ENCODE measurements around the gene VIM. TPM values are rescaled to one million over a fixed set of nuclear protein-coding genes. Genes with fewer than 3 reads are reported as not detected.

Gene VIM
- total and polyA plus RNA-seq, 2 experiments from 2014 or later, result 131 to 228 TPM

- Mint-ChIP-seq H3K27me3 (ENCODE audit: insufficient read depth, low read depth, poor library complexity) (peaks cover 1% of the 10 kb centered on the region), H3K4me1 (peaks cover 39% of the 10 kb centered on the region), H3K27ac (no peak overlapping the region), H3K36me3 (ENCODE audit: low read depth) (peaks cover 4% of the 10 kb centered on the region; the same call in 2 of the 3 replicates), H3K4me3 (no peak overlapping the region), H3K9me3 (peaks cover 3% of the 10 kb centered on the region; the same call in 1 of the 3 replicates)
- Histone ChIP-seq H4K20me1 (replicated peaks; ENCODE audit: insufficient read depth) (no peaks in the 10 kb centered on the region), H3F3A (replicated peaks; ENCODE audit: low read depth) (no peaks in the 10 kb centered on the region), H3K9me2 (ENCODE audit: insufficient read depth) (no peaks in the 10 kb centered on the region), H3K4me1 (ENCODE audit: insufficient read depth) (peaks cover 34% of the 10 kb centered on the region), H3K4me3 (no peak overlapping the region), H3K36me3 (ENCODE audit: insufficient read depth) (no peaks in the 10 kb centered on the region), H2AFZ (no peak overlapping the region), H3K79me2 (replicated peaks; ENCODE audit: insufficient read depth) (peaks cover 74% of the 10 kb centered on the region), H3K27me3 (ENCODE audit: insufficient read depth) (no peaks in the 10 kb centered on the region), H3K4me2 (peak overlapping the region; percentile 9), H3K27ac (ENCODE audit: low read depth) (no peak overlapping the region)
- DNase-seq (ENCODE audit: low spot score), result no peak
- no peak for ATAC-seq
- TF ChIP-seq ZNF331 (CRISPR knock-in tag; IDR thresholded peaks at IDR 0.05; ENCODE audit: low read depth) (no peak), JUNB (IDR thresholded peaks at IDR 0.05; ENCODE audit: unreplicated experiment) (no peak), ZNF114 (CRISPR knock-in tag; IDR thresholded peaks at IDR 0.05) (no peak), ETS1 (IDR thresholded peaks at IDR 0.05) (no peak), EZH2phosphoT487 (IDR thresholded peaks at IDR 0.05; ENCODE audit: unreplicated experiment) (no peak), POLR2AphosphoS5 (IDR thresholded peaks at IDR 0.05; ENCODE audit: low read depth) (no peak), CTCF (conservative IDR thresholded peaks at IDR 0.05; ENCODE audit: low read depth in 2 of 2) (no peak), EZH2 (IDR thresholded peaks at IDR 0.05; ENCODE audit: low read depth, unreplicated experiment) (no peak), STAT1 (IDR thresholded peaks at IDR 0.05; ENCODE audit: unreplicated experiment) (no peak), NANOG (IDR thresholded peaks at IDR 0.05; ENCODE audit: borderline replicate concordance) (no peak), REST (IDR thresholded peaks at IDR 0.05; ENCODE audit: unreplicated experiment) (no peak), ZNF462 (CRISPR knock-in tag; IDR thresholded peaks at IDR 0.05) (no peak), CREB1 (CRISPR knock-in tag; IDR thresholded peaks at IDR 0.05; ENCODE audit: low read depth) (no peak)
These were observed 32.0 kb upstream of the VIM start for GRCh38 chr10:17196045-17196444.
